ENCODE results near the gene TSPEAR.
"Not testable (repeated sequence)": the region's sequence is repeated elsewhere in the genome, so short reads cannot be mapped to it uniquely, and the experiment has no call there.

Gene TSPEAR

GRCh38 chr21:44480200-44481053 is 230.9 kb downstream of the TSPEAR start:
- TF ChIP-seq HDGF (IDR thresholded peaks at IDR 0.05; ENCODE audit: borderline replicate concordance) (no peak), LEF1 (IDR thresholded peaks at IDR 0.05; ENCODE audit: borderline replicate concordance) (no peak), BHLHE40 (IDR thresholded peaks at IDR 0.05; ENCODE audit: borderline replicate concordance) (no peak), FOXA1 (IDR thresholded peaks at IDR 0.05) (no peak), FOXM1 (IDR thresholded peaks at IDR 0.05; ENCODE audit: borderline replicate concordance) (no peak), ZNF384 (IDR thresholded peaks at IDR 0.05) (no peak), ELF4 (IDR thresholded peaks at IDR 0.05) (no peak), L3MBTL2 (conservative IDR thresholded peaks at IDR 0.05) (no peak), SP1 (IDR thresholded peaks at IDR 0.05) (no peak), PKNOX1 (IDR thresholded peaks at IDR 0.05) (no peak), CTBP1 (IDR thresholded peaks at IDR 0.05; ENCODE audit: borderline replicate concordance) (no peak), FOXK2 (IDR thresholded peaks at IDR 0.05) (no peak), NFRKB (IDR thresholded peaks at IDR 0.05) (no peak), SUZ12 (IDR thresholded peaks at IDR 0.05) (no peak), ARNT (IDR thresholded peaks at IDR 0.05) (no peak), TARDBP (IDR thresholded peaks at IDR 0.05) (no peak)
- ChIA-PET CTCF (interaction anchor here (1.0 to 1.3 kb wide), 3 partner anchors 19 to 30 kb away, joined by 3 read pairs; no protein-coding TSS in a partner anchor), POLR2A (interaction anchor here (0.5 to 0.8 kb wide), 2 partner anchors 24 to 460 kb away, joined by 3 read pairs; no protein-coding TSS in a partner anchor)
- no peak for DNase-seq (ENCODE audit: extremely low spot score)

GRCh38 chr21:44479556-44480199 is 231.7 kb downstream of the TSPEAR start:
- ChIA-PET POLR2A (interaction anchor here (0.5 to 0.8 kb wide), 2 partner anchors 24 to 459 kb away, joined by 3 read pairs; no protein-coding TSS in a partner anchor), CTCF (interaction anchor here (1.2 to 1.3 kb wide), 2 partner anchors 18 to 25 kb away, joined by 3 read pairs; no protein-coding TSS in a partner anchor)
- not testable (repeated sequence) for DNase-seq (ENCODE audit: extremely low spot score)

GRCh38 chr21:44478801-44479167 is 232.6 kb downstream of the TSPEAR start:
- TF ChIP-seq FOXK2 (IDR thresholded peaks at IDR 0.05) (no peak), LEF1 (IDR thresholded peaks at IDR 0.05; ENCODE audit: borderline replicate concordance) (no peak), BHLHE40 (IDR thresholded peaks at IDR 0.05; ENCODE audit: borderline replicate concordance) (no peak)
- no peak for DNase-seq (ENCODE audit: extremely low spot score)
- POLR2A ChIA-PET = no interaction called here
- CTCF ChIA-PET = no interaction called here

- DNase-seq (ENCODE audit: extremely low spot score) = no peak
- ChIA-PET POLR2A (no interaction called here), CTCF (no interaction called here)
- no peak for TF ChIP-seq FOXA1 (IDR thresholded peaks at IDR 0.05)
- no peak for TF ChIP-seq SP1 (IDR thresholded peaks at IDR 0.05)
- no peak for TF ChIP-seq ELF4 (IDR thresholded peaks at IDR 0.05)
- no peak for TF ChIP-seq SUZ12 (IDR thresholded peaks at IDR 0.05)
- TF ChIP-seq ARNT (IDR thresholded peaks at IDR 0.05) = no peak
- no peak for TF ChIP-seq BHLHE40 (IDR thresholded peaks at IDR 0.05; ENCODE audit: borderline replicate concordance)
- TF ChIP-seq ZNF384 (IDR thresholded peaks at IDR 0.05) = no peak
- no peak for TF ChIP-seq FOXK2 (IDR thresholded peaks at IDR 0.05)
- TF ChIP-seq PKNOX1 (IDR thresholded peaks at IDR 0.05) = no peak
- TF ChIP-seq NFRKB (IDR thresholded peaks at IDR 0.05) = no peak
- no peak for TF ChIP-seq LEF1 (IDR thresholded peaks at IDR 0.05; ENCODE audit: borderline replicate concordance)
- no peak for TF ChIP-seq FOXM1 (IDR thresholded peaks at IDR 0.05; ENCODE audit: borderline replicate concordance)
- TF ChIP-seq HDGF (IDR thresholded peaks at IDR 0.05; ENCODE audit: borderline replicate concordance) = no peak
- no peak for TF ChIP-seq TARDBP (IDR thresholded peaks at IDR 0.05)
- TF ChIP-seq L3MBTL2 (conservative IDR thresholded peaks at IDR 0.05) = no peak
- no peak for TF ChIP-seq CTBP1 (IDR thresholded peaks at IDR 0.05; ENCODE audit: borderline replicate concordance)
These were observed 233.1 kb downstream of the TSPEAR start for GRCh38 chr21:44478124-44478800.

GRCh38 chr21:44477712-44478111 is 233.7 kb downstream of the TSPEAR start:
- POLR2A ChIA-PET = no interaction called here
- CTCF ChIA-PET = no interaction called here
- no peak for DNase-seq (ENCODE audit: extremely low spot score)
- no peak for TF ChIP-seq NFRKB (IDR thresholded peaks at IDR 0.05)
- no peak for TF ChIP-seq HDGF (IDR thresholded peaks at IDR 0.05; ENCODE audit: borderline replicate concordance)
- no peak for TF ChIP-seq SUZ12 (IDR thresholded peaks at IDR 0.05)
- no peak for TF ChIP-seq CTBP1 (IDR thresholded peaks at IDR 0.05; ENCODE audit: borderline replicate concordance)
- TF ChIP-seq L3MBTL2 (conservative IDR thresholded peaks at IDR 0.05) = no peak
- no peak for TF ChIP-seq LEF1 (IDR thresholded peaks at IDR 0.05; ENCODE audit: borderline replicate concordance)

GRCh38 chr21:44477131-44477530 is 234.2 kb downstream of the TSPEAR start:
- ChIA-PET CTCF (no interaction called here), POLR2A (no interaction called here)
- DNase-seq (ENCODE audit: extremely low spot score) = no peak
- TF ChIP-seq CTBP1 (IDR thresholded peaks at IDR 0.05; ENCODE audit: borderline replicate concordance) (no peak), TARDBP (IDR thresholded peaks at IDR 0.05) (no peak), SP1 (IDR thresholded peaks at IDR 0.05) (no peak), ELF4 (IDR thresholded peaks at IDR 0.05) (no peak), HDGF (IDR thresholded peaks at IDR 0.05; ENCODE audit: borderline replicate concordance) (no peak), ZNF384 (IDR thresholded peaks at IDR 0.05) (no peak), LEF1 (IDR thresholded peaks at IDR 0.05; ENCODE audit: borderline replicate concordance) (no peak), SUZ12 (IDR thresholded peaks at IDR 0.05) (no peak), PKNOX1 (IDR thresholded peaks at IDR 0.05) (no peak), NFRKB (IDR thresholded peaks at IDR 0.05) (no peak), FOXM1 (IDR thresholded peaks at IDR 0.05; ENCODE audit: borderline replicate concordance) (no peak), ARNT (IDR thresholded peaks at IDR 0.05) (no peak), L3MBTL2 (conservative IDR thresholded peaks at IDR 0.05) (no peak), FOXA1 (IDR thresholded peaks at IDR 0.05) (no peak), BHLHE40 (IDR thresholded peaks at IDR 0.05; ENCODE audit: borderline replicate concordance) (no peak), FOXK2 (IDR thresholded peaks at IDR 0.05) (no peak)

All from HEK293T (cell line).